Activated naive CD4-positive, alpha-beta T cell treated with anti-CD3 and anti-CD28 coated beads, Interleukin-2, amount 50 U/mL, for 16 hours (primary cell): ENCODE results near the gene PIP5K1B.

Experiments used
- DNase-seq: peaks from one replicate; pipeline ENCODE4 v3.0.0-alpha.2; 2020

Gene PIP5K1B

GRCh38 chr9:68779558-68780379 is 74.7 kb downstream of the PIP5K1B start:
- DNase-seq: peak; percentile 94

- no peak for DNase-seq
These were observed 75.3 kb downstream of the PIP5K1B start for GRCh38 chr9:68780380-68780712.

- no peak for DNase-seq
These were observed 75.7 kb downstream of the PIP5K1B start for GRCh38 chr9:68780720-68781119.

GRCh38 chr9:68781928-68782327 is 76.9 kb downstream of the PIP5K1B start:
- DNase-seq: no peak

GRCh38 chr9:68782546-68782945 is 77.5 kb downstream of the PIP5K1B start:
- no peak for DNase-seq

DNA sequence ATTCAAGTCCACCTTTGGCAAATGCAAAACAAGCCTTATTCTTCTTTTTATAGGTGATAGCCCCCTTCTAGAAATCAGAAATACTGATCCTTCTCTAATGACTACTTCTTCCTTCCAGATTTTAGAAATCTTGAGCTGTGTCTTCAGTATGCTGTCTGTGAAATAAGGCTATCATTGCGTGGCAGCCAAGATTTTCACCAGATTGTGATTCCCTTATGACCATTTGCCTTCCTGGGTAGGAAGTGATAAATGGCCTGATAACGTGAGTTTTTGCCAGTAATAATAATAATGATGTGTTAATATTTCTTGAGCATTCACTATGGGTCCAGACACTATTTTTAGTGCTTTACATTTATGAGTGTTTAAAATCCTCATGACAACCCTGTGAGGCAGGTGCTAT is 80.9 kb downstream of the PIP5K1B start:
- no peak for DNase-seq

- no peak for DNase-seq
These were observed 86.1 kb downstream of the PIP5K1B start for GRCh38 chr9:68791169-68791568.

DNA sequence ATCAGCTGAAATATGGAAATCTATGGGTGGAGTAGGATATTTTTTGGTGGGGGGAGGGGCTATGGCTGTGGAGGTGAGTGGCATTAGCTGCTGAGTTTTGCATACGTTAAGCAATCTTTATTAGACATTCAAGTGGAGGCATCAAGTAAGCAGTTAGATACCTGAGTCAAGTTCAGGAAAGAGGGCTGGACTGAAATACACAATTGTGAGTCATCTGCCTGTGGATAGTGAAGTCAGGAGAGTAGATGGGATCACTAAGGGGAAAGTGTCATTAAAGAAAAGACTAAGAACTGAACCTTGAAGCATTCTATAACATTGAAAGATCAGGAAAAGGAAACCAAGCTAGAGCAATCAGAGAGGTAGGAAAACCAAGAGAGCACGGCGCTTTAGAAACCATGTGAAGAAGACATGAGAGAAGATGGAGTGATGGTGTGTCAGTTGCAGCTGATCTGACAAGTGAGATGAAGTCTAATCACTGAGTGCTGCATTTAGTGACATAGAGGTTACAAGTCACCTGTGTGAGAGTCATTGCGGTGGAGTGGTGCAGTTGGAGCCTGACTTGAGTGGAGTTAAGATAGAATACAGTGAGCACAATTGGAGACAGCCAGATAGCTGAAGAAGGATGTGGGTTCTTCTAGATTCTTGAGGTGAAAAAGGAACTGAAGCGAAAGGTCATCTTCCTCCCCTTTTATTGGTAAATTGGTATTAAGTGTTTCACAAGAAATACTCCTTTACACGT is 88.7 kb downstream of the PIP5K1B start:
- no peak for DNase-seq

- no peak for DNase-seq
These were observed 89.9 kb downstream of the PIP5K1B start for GRCh38 chr9:68794898-68795297.

GRCh38 chr9:68795411-68795810 is 90.4 kb downstream of the PIP5K1B start:
- no peak for DNase-seq

DNA sequence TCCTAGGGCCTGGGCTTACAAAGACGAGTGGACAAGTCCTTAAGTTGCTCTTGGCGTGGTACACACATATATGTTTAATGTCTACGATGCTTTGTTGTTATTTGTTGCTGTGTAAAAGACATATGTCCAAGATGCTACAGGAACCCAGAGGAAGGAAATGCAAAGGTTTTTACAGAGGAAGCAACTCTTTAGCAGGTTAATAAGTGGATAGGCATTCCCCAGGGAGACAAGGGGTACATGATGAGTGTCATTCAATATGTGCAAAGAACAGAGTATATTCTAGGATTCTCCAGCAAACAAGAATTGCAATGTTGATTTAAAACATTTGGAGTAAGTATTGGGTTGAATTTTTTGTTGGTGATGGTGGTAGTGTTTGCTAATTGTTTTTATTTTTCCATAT is 92.1 kb downstream of the PIP5K1B start:
- no peak for DNase-seq

DNA sequence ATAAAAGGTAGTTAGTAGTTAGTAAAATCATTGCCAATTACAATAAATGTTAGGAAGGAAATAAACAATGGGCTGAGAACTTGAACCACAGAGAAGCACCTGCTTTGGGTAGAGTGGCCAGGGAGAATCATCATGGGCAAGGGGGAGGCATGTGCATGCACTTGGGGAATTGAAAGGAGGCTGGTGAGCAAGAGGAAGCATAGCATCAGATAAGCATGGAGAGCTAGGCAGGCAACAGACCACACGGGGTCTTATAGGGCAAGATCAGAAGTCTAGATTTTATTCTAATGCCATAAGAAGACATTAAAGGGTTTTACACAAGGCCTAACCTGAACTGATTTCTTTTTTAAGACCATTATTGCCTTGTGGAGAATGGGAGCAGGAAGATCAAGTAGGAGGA is 93.4 kb downstream of the PIP5K1B start:
- DNase-seq: no peak

DNA sequence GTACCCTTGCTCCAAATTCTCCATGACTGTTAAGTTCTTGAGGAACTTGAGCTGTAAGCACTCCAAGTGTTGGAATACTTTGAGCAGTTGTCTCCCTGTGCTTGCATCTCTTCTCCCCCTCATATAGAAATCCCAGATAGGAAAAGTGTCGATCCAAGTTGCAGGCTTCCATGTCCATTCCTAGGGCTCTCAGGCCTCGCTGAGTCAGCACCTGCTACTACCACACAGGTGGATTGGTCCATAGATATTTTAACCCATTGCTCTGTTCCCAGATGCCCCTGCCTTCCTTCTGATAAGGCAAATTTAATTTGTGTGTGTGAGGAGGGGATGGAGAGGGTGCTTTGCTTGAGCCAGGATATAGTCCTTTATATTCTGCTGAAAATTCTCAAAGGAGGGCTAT is 95.8 kb downstream of the PIP5K1B start:
- DNase-seq: no peak

GRCh38 chr9:68802525-68803015 is 97.5 kb downstream of the PIP5K1B start:
- no peak for DNase-seq

DNA sequence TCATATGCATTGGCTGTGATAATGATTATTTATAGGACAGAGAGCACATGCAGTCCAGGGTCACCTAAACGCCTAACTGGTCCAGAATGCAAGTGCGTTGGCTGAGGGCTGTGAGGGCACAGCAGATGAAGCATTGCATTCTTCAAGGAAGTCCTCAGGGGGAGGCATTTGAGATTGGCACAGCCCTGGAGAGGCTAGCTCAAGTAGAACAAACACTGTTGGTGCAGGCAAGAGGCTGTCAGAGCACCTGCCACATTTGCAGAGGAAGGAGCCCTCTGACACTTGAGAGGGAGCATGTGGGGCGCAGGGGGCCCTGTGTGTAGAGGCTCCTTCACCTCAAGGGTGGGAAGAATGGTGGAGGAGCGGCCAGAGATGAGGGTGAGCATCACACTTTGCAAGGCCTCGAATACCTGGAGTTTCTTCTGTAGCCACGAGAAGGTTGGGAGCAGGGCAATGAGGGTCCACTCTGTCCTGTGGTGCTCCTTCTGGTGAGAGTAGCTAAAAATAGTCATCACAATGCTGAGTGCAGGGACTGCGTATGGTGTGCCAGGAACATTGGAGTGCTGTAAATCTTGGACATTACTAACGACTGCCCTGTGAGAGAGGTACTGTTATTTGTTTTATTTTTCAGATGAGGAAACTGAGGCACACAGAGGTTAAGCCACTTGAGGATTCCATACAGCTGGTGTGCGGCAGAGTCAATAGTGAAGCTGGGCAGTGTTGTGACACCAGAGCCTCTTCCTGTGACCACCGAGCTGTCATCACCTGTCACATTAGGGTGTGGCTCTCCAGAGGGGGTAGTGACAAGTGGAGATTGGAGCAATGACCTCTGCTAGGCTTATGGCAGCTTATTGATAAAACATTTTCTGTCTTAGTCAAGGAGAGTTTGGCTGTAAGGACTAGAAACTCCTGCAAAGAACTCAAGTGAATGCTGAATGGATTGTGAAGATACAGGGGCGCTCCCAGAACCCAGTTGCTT is 100.2 kb downstream of the PIP5K1B start:
- no peak for DNase-seq

GRCh38 chr9:68805890-68806517 is 101.0 kb downstream of the PIP5K1B start:
- no peak for DNase-seq

DNA sequence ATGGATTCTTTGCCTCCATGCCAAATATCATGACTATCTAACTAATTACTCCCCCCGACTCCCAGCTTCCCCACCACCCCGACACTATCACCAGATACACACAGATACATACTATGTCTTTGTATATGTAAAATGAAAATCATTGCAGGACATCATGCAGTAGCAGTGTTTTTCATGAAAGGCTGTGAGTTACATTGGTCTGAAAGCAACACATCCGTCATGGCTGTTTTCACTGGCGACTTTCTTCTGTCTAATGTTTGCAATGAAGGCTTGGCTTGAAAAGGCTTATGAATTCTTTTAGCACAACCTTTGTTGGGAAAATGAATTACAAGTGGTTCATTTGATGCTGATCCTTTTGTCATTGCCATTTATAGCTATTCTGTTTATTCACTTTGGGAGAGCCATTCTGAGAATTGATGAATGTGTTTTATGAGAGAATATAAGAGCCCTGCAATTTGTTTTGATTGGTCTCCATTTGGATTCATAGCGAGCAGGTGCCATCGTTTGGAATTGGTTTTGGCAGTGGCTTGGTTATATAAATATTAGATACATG is 103.4 kb downstream of the PIP5K1B start:
- no peak for DNase-seq

GRCh38 chr9:68817079-68817875 is 112.2 kb downstream of the PIP5K1B start:
- DNase-seq: no peak

- DNase-seq: no peak
These were observed 114.0 kb downstream of the PIP5K1B start for GRCh38 chr9:68819065-68819464.

- no peak for DNase-seq
These were observed 116.9 kb downstream of the PIP5K1B start for GRCh38 chr9:68821911-68822310.

GRCh38 chr9:68822596-68823165 is 117.6 kb downstream of the PIP5K1B start:
- DNase-seq: no peak
